Erythroblast (primary cell): ENCODE results near the gene ZNF83.

Experiments
- GATA1 ChIP-seq: IDR thresholded peaks from 2 replicates; pipeline ENCODE4 v1.6.1; 2011; ENCODE audit warnings: low read depth, mild to moderate bottlenecking, control low read depth, low read length, moderate library complexity
- POLR2A ChIP-seq: IDR thresholded peaks from 2 replicates; pipeline ENCODE4 v1.6.1; 2011; ENCODE audit warnings: mild to moderate bottlenecking, low read length

- TF ChIP-seq POLR2A (no peak), GATA1 (no peak)
Measured at GRCh38 chr19:52640916-52641315, 2.8 kb upstream of the ZNF83 start.
